Naive thymus-derived CD8-positive, alpha-beta T cell (primary cell): ENCODE data around the gene EGR1. TPM values are rescaled to one million over a fixed set of nuclear protein-coding genes. Genes with fewer than 3 reads are reported as not detected.
"Not testable (repeated sequence)": the region's sequence is repeated elsewhere in the genome, so short reads cannot be mapped to it uniquely, and the experiment has no call there.

Experiments
- ATAC-seq, 2 donors: fragments of 150-1000 bp; cut with Tn5 transposase in 1 of 2; sonication (Bioruptor Pico), chemical (Tn5 transposase) in 1 of 2; 1 replicate in 1 of 2; 2 replicates in 1 of 2; pipeline ENCODE4 v1.10.0; 2021; ENCODE audit warnings: mild to moderate bottlenecking in 2 of 2, moderate library complexity in 2 of 2
- POLR2A ChIA-PET: fragments of 350-600 bp; sonication (Branson Sonifier 250); formaldehyde crosslinking; loops from one replicate; lab custom pipeline; 2021; ENCODE audit warnings: antibody characterized with exemption; lab: Charles Lee
- DNase-seq, 10 donors: peaks; one replicate each; pipeline versions ENCODE4 v3.0.0 to v3.0.0-alpha.2; 2020 to 2022
- H3K27ac Mint-ChIP-seq, 10 donors: one replicate each; pipeline ENCODE4 v1.8.0; 2020 to 2022; ENCODE audit warnings: mild to moderate bottlenecking in 10 of 10, mixed read lengths in 10 of 10, moderate library complexity in 4 of 10, inconsistent platforms in 1 of 10
- H3K27me3 Mint-ChIP-seq, 5 donors: one replicate each; pipeline ENCODE4 v1.8.0; 2021 to 2022; ENCODE audit warnings: mixed read lengths in 5 of 5
- H3K36me3 Mint-ChIP-seq, 3 donors: one replicate each; pipeline ENCODE4 v1.8.0; 2020 to 2022; ENCODE audit warnings: mixed read lengths in 3 of 3, mild to moderate bottlenecking in 2 of 3, inconsistent platforms in 1 of 3
- H3K4me1 Mint-ChIP-seq, 4 donors: one replicate each; pipeline ENCODE4 v1.8.0; 2021 to 2022; ENCODE audit warnings: mixed read lengths in 4 of 4
- H3K4me3 Mint-ChIP-seq, 10 donors: one replicate each; pipeline ENCODE4 v1.8.0; 2020 to 2022; ENCODE audit warnings: mild to moderate bottlenecking in 10 of 10, mixed read lengths in 10 of 10, moderate library complexity in 6 of 10, inconsistent platforms in 1 of 10
- H3K9me3 Mint-ChIP-seq, 9 donors: one replicate each; pipeline ENCODE4 v1.8.0; 2020 to 2022; ENCODE audit warnings: mixed read lengths in 9 of 9, mild to moderate bottlenecking in 3 of 9, inconsistent platforms in 1 of 9, moderate library complexity in 1 of 9
- polyA plus RNA-seq, 3 donors: library from polyadenylated mRNA; unstranded; fragments of 300-500 nt; fragmentation: Illumina TruSeq; gene quantifications; one replicate each; pipeline ENCODE4 v1.2.3, GENCODE V29; 2021
- total RNA-seq, 8 experiments: library from RNA in 2 of 8; stranded (reverse) in 2 of 8; gene quantifications; one replicate each; pipeline ENCODE4 v1.2.3 and lab custom pipeline; 2021 to 2026

EGR1 gene
- total and polyA plus RNA-seq, 5 experiments from 2014 or later, result 0.36 to 2.2 (median 1.2) TPM; not detected in 1

- H3K27ac Mint-ChIP-seq, result peak overlapping the region in 9 of 10 donors; percentile 23 to 88 (median 83)
- DNase-seq (peak in 5 of 10 donors; percentile 17 to 47 (median 29)), ATAC-seq (no peak)
- peak overlapping the region; percentile 82 to 92 (median 86) for H3K4me3 Mint-ChIP-seq
- no peaks in the 10 kb centered on the region for H3K9me3 Mint-ChIP-seq
- no peaks in the 10 kb centered on the region for H3K27me3 Mint-ChIP-seq
- H3K4me1 Mint-ChIP-seq, result peaks cover 20 to 33% (median 27%) of the 10 kb centered on the region in 4 donors
- peaks cover 0 to 21% (median 6%) of the 10 kb centered on the region in 3 donors for H3K36me3 Mint-ChIP-seq
- POLR2A ChIA-PET, result interaction anchor here (0.6 to 3.4 kb wide), 12 partner anchors 17 to 1935 kb away, joined by 3 to 21 read pairs (median 8); partner anchors contain the start of genes ANKHD1, ETF1 and KDM3B
Measured at GRCh38 chr5:138466125-138466899, 1.0 kb downstream of the EGR1 start.

DNA sequence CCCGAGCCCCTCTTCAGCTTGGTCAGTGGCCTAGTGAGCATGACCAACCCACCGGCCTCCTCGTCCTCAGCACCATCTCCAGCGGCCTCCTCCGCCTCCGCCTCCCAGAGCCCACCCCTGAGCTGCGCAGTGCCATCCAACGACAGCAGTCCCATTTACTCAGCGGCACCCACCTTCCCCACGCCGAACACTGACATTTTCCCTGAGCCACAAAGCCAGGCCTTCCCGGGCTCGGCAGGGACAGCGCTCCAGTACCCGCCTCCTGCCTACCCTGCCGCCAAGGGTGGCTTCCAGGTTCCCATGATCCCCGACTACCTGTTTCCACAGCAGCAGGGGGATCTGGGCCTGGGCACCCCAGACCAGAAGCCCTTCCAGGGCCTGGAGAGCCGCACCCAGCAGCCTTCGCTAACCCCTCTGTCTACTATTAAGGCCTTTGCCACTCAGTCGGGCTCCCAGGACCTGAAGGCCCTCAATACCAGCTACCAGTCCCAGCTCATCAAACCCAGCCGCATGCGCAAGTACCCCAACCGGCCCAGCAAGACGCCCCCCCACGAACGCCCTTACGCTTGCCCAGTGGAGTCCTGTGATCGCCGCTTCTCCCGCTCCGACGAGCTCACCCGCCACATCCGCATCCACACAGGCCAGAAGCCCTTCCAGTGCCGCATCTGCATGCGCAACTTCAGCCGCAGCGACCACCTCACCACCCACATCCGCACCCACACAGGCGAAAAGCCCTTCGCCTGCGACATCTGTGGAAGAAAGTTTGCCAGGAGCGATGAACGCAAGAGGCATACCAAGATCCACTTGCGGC, 1.8 kb downstream of the EGR1 start:
- ATAC-seq (no peak), DNase-seq (peak in 2 of 10 donors; percentile 35 to 63)
- H3K4me3 Mint-ChIP-seq, result peak overlapping the region; percentile 82 to 92 (median 86)
- H3K27ac Mint-ChIP-seq, result peak overlapping the region in 9 of 10 donors; percentile 16 to 87 (median 74)
- POLR2A ChIA-PET, result interaction anchor here (0.6 to 3.4 kb wide), 5 partner anchors 18 to 76 kb away, joined by 4 to 21 read pairs (median 15); partner anchors contain the start of gene ETF1
- no peaks in the 10 kb centered on the region for H3K9me3 Mint-ChIP-seq
- peaks cover 19 to 30% (median 26%) of the 10 kb centered on the region in 4 donors for H3K4me1 Mint-ChIP-seq
- peaks cover 0 to 21% (median 6%) of the 10 kb centered on the region in 3 donors for H3K36me3 Mint-ChIP-seq
- no peaks in the 10 kb centered on the region for H3K27me3 Mint-ChIP-seq

DNA sequence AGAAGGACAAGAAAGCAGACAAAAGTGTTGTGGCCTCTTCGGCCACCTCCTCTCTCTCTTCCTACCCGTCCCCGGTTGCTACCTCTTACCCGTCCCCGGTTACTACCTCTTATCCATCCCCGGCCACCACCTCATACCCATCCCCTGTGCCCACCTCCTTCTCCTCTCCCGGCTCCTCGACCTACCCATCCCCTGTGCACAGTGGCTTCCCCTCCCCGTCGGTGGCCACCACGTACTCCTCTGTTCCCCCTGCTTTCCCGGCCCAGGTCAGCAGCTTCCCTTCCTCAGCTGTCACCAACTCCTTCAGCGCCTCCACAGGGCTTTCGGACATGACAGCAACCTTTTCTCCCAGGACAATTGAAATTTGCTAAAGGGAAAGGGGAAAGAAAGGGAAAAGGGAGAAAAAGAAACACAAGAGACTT, 2.4 kb downstream of the EGR1 start:
- Mint-ChIP-seq H3K4me3 (peak overlapping the region; percentile 82 to 92 (median 86)), H3K36me3 (peaks cover 0 to 21% (median 6%) of the 10 kb centered on the region in 3 donors), H3K27ac (peak overlapping the region in 6 of 10 donors; percentile 16 to 87 (median 64)), H3K27me3 (no peaks in the 10 kb centered on the region), H3K9me3 (no peaks in the 10 kb centered on the region), H3K4me1 (peaks cover 19 to 30% (median 26%) of the 10 kb centered on the region in 4 donors)
- DNase-seq, result peak in 2 of 10 donors; percentile 26 to 47
- POLR2A ChIA-PET, result no interaction called here
- ATAC-seq, result no peak

DNA sequence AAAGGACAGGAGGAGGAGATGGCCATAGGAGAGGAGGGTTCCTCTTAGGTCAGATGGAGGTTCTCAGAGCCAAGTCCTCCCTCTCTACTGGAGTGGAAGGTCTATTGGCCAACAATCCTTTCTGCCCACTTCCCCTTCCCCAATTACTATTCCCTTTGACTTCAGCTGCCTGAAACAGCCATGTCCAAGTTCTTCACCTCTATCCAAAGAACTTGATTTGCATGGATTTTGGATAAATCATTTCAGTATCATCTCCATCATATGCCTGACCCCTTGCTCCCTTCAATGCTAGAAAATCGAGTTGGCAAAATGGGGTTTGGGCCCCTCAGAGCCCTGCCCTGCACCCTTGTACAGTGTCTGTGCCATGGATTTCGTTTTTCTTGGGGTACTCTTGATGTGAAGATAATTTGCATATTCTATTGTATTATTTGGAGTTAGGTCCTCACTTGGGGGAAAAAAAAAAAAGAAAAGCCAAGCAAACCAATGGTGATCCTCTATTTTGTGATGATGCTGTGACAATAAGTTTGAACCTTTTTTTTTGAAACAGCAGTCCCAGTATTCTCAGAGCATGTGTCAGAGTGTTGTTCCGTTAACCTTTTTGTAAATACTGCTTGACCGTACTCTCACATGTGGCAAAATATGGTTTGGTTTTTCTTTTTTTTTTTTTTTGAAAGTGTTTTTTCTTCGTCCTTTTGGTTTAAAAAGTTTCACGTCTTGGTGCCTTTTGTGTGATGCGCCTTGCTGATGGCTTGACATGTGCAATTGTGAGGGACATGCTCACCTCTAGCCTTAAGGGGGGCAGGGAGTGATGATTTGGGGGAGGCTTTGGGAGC, 3.1 kb downstream of the EGR1 start:
- no peaks in the 10 kb centered on the region for H3K9me3 Mint-ChIP-seq
- peaks cover 19 to 28% (median 25%) of the 10 kb centered on the region in 4 donors for H3K4me1 Mint-ChIP-seq
- DNase-seq (peak in 2 of 10 donors; percentile 26 to 45), ATAC-seq (no peak)
- POLR2A ChIA-PET, result no interaction called here
- peaks cover 0 to 21% (median 6%) of the 10 kb centered on the region in 3 donors for H3K36me3 Mint-ChIP-seq
- H3K4me3 Mint-ChIP-seq, result peak overlapping the region; percentile 51 to 92 (median 85)
- peak overlapping the region in 7 of 10 donors; percentile 1 to 87 (median 26) for H3K27ac Mint-ChIP-seq
- no peaks in the 10 kb centered on the region for H3K27me3 Mint-ChIP-seq

DNA sequence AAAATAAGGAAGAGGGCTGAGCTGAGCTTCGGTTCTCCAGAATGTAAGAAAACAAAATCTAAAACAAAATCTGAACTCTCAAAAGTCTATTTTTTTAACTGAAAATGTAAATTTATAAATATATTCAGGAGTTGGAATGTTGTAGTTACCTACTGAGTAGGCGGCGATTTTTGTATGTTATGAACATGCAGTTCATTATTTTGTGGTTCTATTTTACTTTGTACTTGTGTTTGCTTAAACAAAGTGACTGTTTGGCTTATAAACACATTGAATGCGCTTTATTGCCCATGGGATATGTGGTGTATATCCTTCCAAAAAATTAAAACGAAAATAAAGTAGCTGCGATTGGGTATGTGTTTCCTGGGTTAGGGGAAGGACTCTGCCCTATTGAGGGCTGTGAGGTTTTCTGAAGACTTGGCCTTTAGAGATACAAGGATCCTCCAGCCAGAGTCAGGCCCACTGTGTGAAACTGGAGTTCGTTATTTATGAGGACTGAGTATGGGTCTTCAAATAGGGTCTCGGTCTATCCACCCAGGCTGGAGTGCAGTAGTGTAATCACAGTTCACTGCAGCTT, 3.8 kb downstream of the EGR1 start:
- peaks cover 0 to 21% (median 6%) of the 10 kb centered on the region in 3 donors for H3K36me3 Mint-ChIP-seq
- DNase-seq (no peak), ATAC-seq (no peak)
- POLR2A ChIA-PET, result no interaction called here
- peak overlapping the region in 4 of 10 donors; percentile 4 to 80 (median 31) for H3K27ac Mint-ChIP-seq
- no peaks in the 10 kb centered on the region for H3K27me3 Mint-ChIP-seq
- H3K4me1 Mint-ChIP-seq, result peaks cover 19 to 24% (median 24%) of the 10 kb centered on the region in 4 donors
- peak overlapping the region in 3 of 10 donors; percentile 34 to 86 (median 57) for H3K4me3 Mint-ChIP-seq
- no peaks in the 10 kb centered on the region for H3K9me3 Mint-ChIP-seq

- POLR2A ChIA-PET, result no interaction called here
- DNase-seq (peak in 3 of 10 donors; percentile 22 to 57 (median 34)), ATAC-seq (no peak)
- no peaks in the 10 kb centered on the region for H3K27me3 Mint-ChIP-seq
- H3K4me1 Mint-ChIP-seq, result peaks cover 19 to 24% (median 24%) of the 10 kb centered on the region in 4 donors
- no peak overlapping the region for H3K4me3 Mint-ChIP-seq
- H3K27ac Mint-ChIP-seq, result peak overlapping the region in 4 of 10 donors; percentile 1 to 80 (median 20)
- peaks cover 0 to 21% (median 6%) of the 10 kb centered on the region in 3 donors for H3K36me3 Mint-ChIP-seq
- no peaks in the 10 kb centered on the region for H3K9me3 Mint-ChIP-seq
Measured at GRCh38 chr5:138469540-138470321, 4.5 kb downstream of the EGR1 start.

DNA sequence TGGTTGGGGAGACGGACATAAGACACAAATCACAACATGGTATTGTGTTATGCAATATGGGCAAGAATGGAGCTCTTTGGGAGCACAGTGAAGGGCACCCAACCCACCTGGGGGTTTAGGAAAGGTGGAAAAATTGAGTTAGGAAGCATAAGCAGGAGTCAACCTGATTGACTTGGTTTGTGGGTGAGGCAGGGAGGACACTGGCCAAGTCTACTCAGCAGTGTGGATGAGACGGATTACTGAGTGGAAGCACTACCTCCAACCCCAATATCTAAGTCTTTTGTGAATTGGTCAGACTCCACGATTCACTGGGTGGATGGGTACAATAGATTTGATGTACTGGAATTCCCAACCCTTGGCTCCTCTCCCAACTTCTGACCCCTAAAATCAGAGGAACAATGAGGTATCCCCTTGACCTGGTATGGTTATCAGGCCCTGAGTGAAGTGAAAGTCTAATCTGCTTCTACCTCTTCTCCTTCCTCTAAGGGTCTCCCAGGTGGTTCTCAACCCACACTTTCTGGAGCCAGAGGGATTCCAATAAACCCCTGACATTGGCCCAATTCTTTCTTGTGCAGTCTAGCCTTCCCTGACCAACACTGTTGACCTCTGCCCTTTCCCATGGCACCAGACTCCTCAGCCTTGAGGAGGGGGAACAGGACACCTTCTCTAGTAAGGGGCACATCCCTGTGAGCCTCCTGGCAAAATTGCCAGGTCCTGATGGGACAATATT, 5.2 kb downstream of the EGR1 start:
- Mint-ChIP-seq H3K27me3 (peaks cover 0 to 4% (median 0%) of the 10 kb centered on the region in 5 donors), H3K4me1 (peaks cover 19 to 24% (median 24%) of the 10 kb centered on the region in 4 donors), H3K9me3 (no peaks in the 10 kb centered on the region), H3K27ac (peak overlapping the region in 6 of 10 donors; percentile 1 to 81 (median 18)), H3K4me3 (no peak overlapping the region), H3K36me3 (peaks cover 0 to 21% (median 6%) of the 10 kb centered on the region in 3 donors)
- ATAC-seq (no peak), DNase-seq (peak in 2 of 10 donors; percentile 30 to 44)
- POLR2A ChIA-PET, result interaction anchor here (1.2 kb wide), 1 partner anchor 73 kb away, joined by 3 read pairs; the partner anchor contains the start of gene ETF1

DNA sequence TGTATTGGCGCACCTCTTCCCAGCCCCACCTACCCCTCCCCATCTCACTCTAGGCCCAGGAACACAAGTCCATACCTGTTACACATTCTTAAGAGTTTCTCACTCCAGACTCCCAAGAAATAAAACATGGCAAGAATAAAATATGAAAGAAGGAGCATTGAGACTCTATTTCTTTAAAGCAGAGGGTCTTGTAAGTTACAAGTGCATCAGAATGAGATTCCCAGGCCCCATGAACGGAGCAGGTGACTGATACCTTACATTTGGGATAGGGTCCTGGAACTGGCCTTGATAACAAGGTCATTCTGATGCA, 5.7 kb downstream of the EGR1 start:
- H3K27me3 Mint-ChIP-seq, result peaks cover 0 to 4% (median 4%) of the 10 kb centered on the region in 5 donors
- H3K27ac Mint-ChIP-seq, result peak overlapping the region in 4 of 10 donors; percentile 3 to 81 (median 18)
- ATAC-seq (no peak), DNase-seq (no peak)
- no peaks in the 10 kb centered on the region for H3K9me3 Mint-ChIP-seq
- POLR2A ChIA-PET, result interaction anchor here (1.2 kb wide), 1 partner anchor 72 kb away, joined by 3 read pairs; the partner anchor contains the start of gene ETF1
- H3K4me3 Mint-ChIP-seq, result no peak overlapping the region
- peaks cover 19 to 24% (median 24%) of the 10 kb centered on the region in 4 donors for H3K4me1 Mint-ChIP-seq
- peaks cover 0 to 21% (median 6%) of the 10 kb centered on the region in 3 donors for H3K36me3 Mint-ChIP-seq

DNA sequence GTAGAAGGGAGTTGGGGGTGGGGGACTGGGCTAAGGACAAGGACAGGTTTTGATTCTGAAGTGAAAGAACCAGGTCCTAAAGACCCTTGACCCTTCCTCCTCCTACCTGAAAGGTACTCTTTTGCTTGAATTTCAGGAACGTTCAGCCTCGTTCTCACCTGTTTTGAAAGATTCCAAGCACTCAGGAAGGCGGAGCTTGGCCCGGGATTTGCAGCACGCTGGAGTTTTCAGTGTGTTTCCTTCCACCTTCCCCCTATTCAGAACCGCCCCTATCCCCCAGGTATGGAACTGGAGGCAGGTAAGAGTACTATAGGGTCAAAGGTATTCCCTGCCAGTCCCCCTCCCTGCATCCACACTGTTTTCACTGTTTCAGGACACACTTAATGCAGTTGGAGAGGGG, 7.1 kb downstream of the EGR1 start:
- Mint-ChIP-seq H3K27me3 (peaks cover 0 to 17% (median 5%) of the 10 kb centered on the region in 5 donors), H3K27ac (no peak overlapping the region), H3K36me3 (peaks cover 0 to 14% (median 6%) of the 10 kb centered on the region in 3 donors), H3K4me1 (peaks cover 11 to 15% (median 13%) of the 10 kb centered on the region in 4 donors), H3K4me3 (no peak overlapping the region), H3K9me3 (no peaks in the 10 kb centered on the region)
- DNase-seq, result no peak
- POLR2A ChIA-PET, result no interaction called here
- ATAC-seq, result no peak

DNA sequence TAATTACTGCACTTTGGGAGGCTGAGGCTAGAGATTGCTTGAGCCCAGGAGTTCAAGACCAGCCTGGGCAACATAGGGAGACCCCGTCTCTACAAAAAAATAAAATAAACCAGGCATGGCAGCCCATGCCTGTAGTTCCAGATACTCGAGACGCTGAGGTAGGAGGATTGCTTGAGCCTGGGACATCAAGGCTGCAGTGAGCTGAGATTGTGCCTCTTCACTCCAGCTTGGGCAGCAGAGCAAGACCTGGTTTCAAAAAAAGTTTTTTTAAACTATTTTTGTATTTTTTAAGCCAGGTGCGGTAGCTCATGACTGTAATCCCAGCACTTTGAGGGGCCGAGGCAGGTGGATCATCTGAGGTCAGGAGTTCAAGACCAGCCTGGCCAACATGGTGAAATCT, 7.9 kb downstream of the EGR1 start:
- peak in 1 of 10 donors; percentile 28 for DNase-seq
- not testable (repeated sequence) for H3K9me3 Mint-ChIP-seq, H3K4me1 Mint-ChIP-seq, ATAC-seq, H3K27ac Mint-ChIP-seq, H3K36me3 Mint-ChIP-seq, H3K4me3 Mint-ChIP-seq
- POLR2A ChIA-PET, result interaction anchor here (1.3 kb wide), 1 partner anchor 8 kb away, joined by 3 read pairs; the partner anchor contains the start of gene EGR1
- H3K27me3 Mint-ChIP-seq, result peaks cover 0 to 17% (median 5%) of the 10 kb centered on the region in 5 donors
